ENCODE data around the gene TNFRSF4.

Gene TNFRSF4

DNA sequence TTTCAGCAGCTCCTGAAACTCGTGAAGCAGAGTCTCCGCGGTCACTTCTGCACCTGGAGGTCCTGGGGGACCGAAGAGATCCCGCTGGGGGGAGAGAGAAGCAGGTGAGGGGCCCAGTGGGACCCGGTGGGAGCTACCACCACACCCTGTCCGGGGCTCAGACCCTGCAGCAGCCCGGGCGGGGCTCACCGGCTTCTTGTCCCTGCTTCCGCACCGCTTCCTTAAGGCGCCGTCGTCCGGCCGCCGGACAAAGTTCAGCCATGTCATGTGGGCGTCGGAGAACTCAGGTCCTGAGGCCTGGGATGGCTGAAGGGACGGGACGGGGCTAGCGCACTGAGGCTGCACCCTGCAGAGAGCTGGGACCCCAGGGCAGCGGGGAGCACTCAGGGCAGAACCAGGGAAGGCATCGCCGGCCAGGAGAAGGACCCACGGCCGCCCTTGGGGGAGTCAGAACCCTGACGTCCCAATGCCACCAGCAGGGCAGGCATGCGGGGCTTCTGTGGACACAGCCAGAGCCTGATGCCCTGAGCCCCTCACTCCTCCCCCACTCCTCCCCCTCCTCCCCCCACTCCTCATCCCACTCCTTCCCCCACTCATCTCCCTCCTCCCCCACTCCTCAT lies 30.3 kb upstream of the TNFRSF4 start:
- Histone ChIP-seq H3K27me3 (ENCODE audit: control insufficient read depth, insufficient read depth, low read length) (peaks cover 18% of the 10 kb centered on the region; the same call in 1 of the 2 replicates), H3K27ac (ENCODE audit: low read depth, low read length) (no peak overlapping the region), H3K9me3 (ENCODE audit: control insufficient read depth, insufficient read depth, low read length) (no peaks in the 10 kb centered on the region), H3K36me3 (ENCODE audit: control insufficient read depth, insufficient read depth, low read length) (no peaks in the 10 kb centered on the region), H3K4me1 (ENCODE audit: control insufficient read depth, insufficient read depth, low read length) (no peaks in the 10 kb centered on the region), H3K9ac (ENCODE audit: low read depth, low read length) (no peak overlapping the region), H3K4me3 (ENCODE audit: low read depth, low read length) (no peak overlapping the region)

DNA sequence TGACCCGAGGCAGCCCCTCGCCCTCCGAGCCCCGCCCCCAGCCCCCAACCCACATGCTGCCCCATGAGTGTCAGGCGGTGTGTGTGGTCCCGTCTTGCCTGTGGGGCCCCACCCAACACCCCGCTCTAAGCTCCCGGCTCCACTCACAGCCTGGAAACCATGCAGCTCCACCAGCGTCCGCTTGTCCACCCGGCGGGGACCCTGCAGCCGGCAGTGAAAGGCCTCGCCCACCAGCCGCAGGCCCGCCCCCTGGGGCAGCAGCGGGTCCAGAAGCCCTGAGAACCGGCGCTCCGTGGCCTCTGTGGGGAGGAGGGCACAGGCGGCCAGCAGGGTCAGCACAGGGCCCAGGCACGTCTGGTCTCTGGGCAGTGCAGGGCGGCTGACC lies 29.8 kb upstream of the TNFRSF4 start:
- no peaks in the 10 kb centered on the region for H3K9me3 ChIP-seq (ENCODE audit: control insufficient read depth, insufficient read depth, low read length)
- H3K4me3 ChIP-seq (ENCODE audit: low read depth, low read length): no peak overlapping the region
- H3K36me3 ChIP-seq (ENCODE audit: control insufficient read depth, insufficient read depth, low read length): no peaks in the 10 kb centered on the region
- no peak overlapping the region for H3K27ac ChIP-seq (ENCODE audit: low read depth, low read length)
- peaks cover 18% of the 10 kb centered on the region; the same call in 1 of the 2 replicates for H3K27me3 ChIP-seq (ENCODE audit: control insufficient read depth, insufficient read depth, low read length)
- no peak overlapping the region for H3K9ac ChIP-seq (ENCODE audit: low read depth, low read length)
- no peaks in the 10 kb centered on the region for H3K4me1 ChIP-seq (ENCODE audit: control insufficient read depth, insufficient read depth, low read length)

DNA sequence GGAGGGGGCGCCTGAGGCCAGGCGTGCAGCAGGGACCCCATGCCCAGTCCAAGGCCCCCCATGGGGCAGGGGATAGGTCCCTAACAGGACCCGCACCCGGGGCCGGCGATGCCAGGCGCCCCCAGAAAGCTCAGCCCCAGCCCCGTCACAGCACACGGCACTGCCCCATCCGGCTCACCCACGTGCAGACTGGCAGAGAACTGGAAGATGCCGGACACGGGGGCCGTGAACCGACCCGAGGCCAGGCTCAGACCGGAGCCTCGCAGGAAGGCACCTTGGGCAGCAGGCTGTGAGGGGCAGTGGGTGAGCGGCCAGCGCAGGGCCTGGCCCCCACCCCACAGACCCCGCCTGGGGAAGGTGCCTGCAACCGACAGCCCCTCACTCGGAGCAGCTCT lies 29.3 kb upstream of the TNFRSF4 start:
- H3K27ac ChIP-seq (ENCODE audit: low read depth, low read length): no peak overlapping the region
- H3K4me3 ChIP-seq (ENCODE audit: low read depth, low read length): no peak overlapping the region
- no peak overlapping the region for H3K9ac ChIP-seq (ENCODE audit: low read depth, low read length)
- H3K36me3 ChIP-seq (ENCODE audit: control insufficient read depth, insufficient read depth, low read length): no peaks in the 10 kb centered on the region
- H3K9me3 ChIP-seq (ENCODE audit: control insufficient read depth, insufficient read depth, low read length): no peaks in the 10 kb centered on the region
- H3K4me1 ChIP-seq (ENCODE audit: control insufficient read depth, insufficient read depth, low read length): no peaks in the 10 kb centered on the region
- peaks cover 18% of the 10 kb centered on the region; the same call in 1 of the 2 replicates for H3K27me3 ChIP-seq (ENCODE audit: control insufficient read depth, insufficient read depth, low read length)

DNA sequence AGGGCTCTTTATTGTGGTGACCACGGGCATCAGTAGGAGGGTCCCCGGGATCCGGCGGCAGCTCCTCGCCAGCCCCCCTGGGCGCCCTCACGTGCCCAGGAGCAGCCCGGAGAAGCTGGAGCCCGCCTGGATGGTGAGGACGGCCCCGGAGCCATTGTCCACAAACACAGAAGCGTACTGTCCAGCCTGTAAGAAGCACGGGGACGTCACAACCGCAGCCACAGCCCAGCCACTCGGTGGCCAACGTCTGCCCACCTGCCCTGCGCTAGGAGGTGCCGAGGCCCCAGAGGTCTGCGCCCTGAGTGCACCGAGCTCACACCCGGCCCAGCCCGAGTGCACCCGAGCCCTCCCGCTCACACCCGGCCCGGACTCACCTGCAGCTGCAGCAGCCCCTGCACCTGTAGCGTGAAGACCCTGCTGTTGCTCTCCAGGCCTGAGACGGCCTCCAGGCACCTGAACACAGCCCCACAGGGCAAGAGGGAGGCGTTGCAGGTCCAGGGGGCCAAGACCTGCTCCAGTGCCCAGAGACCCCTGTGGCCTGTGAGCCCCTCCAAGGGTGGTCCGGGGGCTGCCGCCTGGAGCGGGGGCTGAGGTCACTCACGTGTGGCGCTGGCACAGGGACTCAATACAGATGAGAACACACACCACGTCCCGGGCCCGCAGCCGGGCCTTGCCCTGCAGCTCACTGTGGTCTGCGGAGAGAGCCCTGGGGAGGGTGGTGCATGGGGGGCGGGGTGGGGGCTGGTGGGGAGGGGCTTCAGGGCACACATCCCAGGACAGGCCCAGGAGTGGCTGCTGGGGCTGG lies 28.7 kb upstream of the TNFRSF4 start:
- no peaks in the 10 kb centered on the region for H3K36me3 ChIP-seq (ENCODE audit: control insufficient read depth, insufficient read depth, low read length)
- H3K27me3 ChIP-seq (ENCODE audit: control insufficient read depth, insufficient read depth, low read length): peaks cover 14% of the 10 kb centered on the region; the same call in 1 of the 2 replicates
- H3K4me1 ChIP-seq (ENCODE audit: control insufficient read depth, insufficient read depth, low read length): no peaks in the 10 kb centered on the region
- no peak overlapping the region for H3K27ac ChIP-seq (ENCODE audit: low read depth, low read length)
- H3K9ac ChIP-seq (ENCODE audit: low read depth, low read length): no peak overlapping the region
- H3K4me3 ChIP-seq (ENCODE audit: low read depth, low read length): no peak overlapping the region
- no peaks in the 10 kb centered on the region for H3K9me3 ChIP-seq (ENCODE audit: control insufficient read depth, insufficient read depth, low read length)

DNA sequence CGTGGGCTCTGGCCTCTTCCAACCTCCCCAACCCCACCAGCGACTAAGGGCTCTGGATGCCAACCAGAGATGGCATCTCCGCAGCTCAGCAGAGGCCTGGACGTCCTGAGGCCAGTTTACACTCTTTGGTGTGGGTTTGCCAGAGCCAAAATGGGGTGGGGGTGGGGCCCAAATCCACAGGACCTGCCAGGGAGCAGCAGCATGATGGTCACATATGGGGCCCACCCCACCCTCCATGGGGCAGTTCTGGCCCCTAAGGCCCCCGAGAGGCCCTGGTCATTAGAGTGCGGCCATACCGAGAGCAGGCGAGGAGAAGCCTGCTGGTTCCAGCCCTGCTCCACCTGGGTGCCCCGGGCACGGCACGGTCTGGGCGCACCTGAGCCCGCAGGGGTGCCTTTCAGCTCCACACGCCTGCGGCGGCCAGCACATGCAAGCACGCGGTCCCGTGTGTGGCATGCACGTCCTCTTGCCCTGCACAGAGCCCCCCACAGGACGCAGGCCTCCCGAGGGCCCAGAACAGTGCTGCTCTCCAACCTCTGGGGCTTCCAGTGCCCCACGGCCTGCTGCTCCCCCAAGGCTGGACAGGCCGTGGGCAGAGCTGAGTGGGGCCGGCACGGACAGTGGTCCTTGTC lies 27.8 kb upstream of the TNFRSF4 start:
- H3K4me1 ChIP-seq (ENCODE audit: control insufficient read depth, insufficient read depth, low read length): no peaks in the 10 kb centered on the region
- H3K9me3 ChIP-seq (ENCODE audit: control insufficient read depth, insufficient read depth, low read length): no peaks in the 10 kb centered on the region
- no peaks in the 10 kb centered on the region for H3K36me3 ChIP-seq (ENCODE audit: control insufficient read depth, insufficient read depth, low read length)
- H3K9ac ChIP-seq (ENCODE audit: low read depth, low read length): no peak overlapping the region
- H3K27ac ChIP-seq (ENCODE audit: low read depth, low read length): no peak overlapping the region
- peaks cover 6% of the 10 kb centered on the region; the same call in 1 of the 2 replicates for H3K27me3 ChIP-seq (ENCODE audit: control insufficient read depth, insufficient read depth, low read length)
- H3K4me3 ChIP-seq (ENCODE audit: low read depth, low read length): no peak overlapping the region

DNA sequence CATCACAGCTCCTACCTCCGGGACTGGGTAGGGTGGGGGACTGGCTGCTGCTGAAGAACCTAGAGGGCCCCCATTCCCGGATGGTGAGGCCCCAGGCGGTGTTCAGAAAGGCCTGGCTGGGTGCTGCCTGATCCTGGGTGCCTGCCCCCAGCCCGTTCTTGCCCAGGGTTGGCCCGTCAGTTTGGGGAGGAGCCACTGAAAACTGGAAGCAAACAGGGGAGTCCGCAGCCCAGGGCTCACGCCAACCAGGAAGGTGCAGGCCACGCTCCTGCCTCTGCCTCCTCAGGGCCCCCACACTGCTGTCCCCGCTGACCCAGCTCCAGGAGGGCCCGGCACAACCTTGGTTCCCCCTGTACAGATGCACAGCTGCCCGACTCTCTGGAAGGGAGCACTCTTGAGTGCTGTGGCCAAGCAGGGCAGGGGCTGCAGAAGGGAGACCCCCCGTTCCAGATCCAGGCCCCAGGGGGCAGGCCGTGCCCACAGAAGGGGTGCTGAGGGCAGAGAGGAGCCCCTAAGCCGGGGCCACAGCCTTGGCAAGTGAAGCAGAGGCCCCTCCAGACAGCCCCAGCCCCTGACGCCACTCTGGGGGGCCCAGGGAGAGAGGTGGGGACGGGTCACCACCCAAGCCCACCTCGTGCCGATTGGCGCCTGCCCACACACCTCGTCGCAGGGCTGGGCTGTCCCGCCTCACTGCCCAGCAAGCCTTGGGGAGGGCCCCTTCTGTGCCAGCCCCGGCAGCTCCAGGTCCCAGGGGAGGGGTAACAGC lies 27.1 kb upstream of the TNFRSF4 start:
- Histone ChIP-seq H3K4me1 (ENCODE audit: control insufficient read depth, insufficient read depth, low read length) (no peaks in the 10 kb centered on the region), H3K27ac (ENCODE audit: low read depth, low read length) (no peak overlapping the region), H3K4me3 (ENCODE audit: low read depth, low read length) (no peak overlapping the region), H3K27me3 (ENCODE audit: control insufficient read depth, insufficient read depth, low read length) (no peaks in the 10 kb centered on the region), H3K9ac (ENCODE audit: low read depth, low read length) (no peak overlapping the region), H3K9me3 (ENCODE audit: control insufficient read depth, insufficient read depth, low read length) (no peaks in the 10 kb centered on the region), H3K36me3 (ENCODE audit: control insufficient read depth, insufficient read depth, low read length) (no peaks in the 10 kb centered on the region)

DNA sequence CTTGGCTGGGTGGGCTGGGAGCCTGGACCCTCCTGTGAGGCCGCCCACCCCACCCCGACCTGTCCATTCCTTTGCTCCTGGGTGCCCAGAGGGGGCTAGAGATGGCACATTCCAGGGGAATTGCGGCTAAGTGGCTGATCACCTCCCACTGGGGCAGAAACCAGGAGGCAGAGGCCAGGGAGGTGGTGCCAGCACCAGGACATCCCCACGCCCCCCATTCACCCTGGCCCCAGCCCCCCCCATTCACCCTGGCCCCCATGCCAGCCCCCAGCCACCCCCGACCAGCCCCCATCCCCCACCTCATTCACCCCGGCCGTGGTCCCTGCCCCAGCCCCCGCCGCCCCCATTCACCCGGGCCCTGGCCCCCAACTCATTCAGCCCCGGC lies 26.4 kb upstream of the TNFRSF4 start:
- Histone ChIP-seq H3K9me3 (ENCODE audit: control insufficient read depth, insufficient read depth, low read length) (no peaks in the 10 kb centered on the region), H3K36me3 (ENCODE audit: control insufficient read depth, insufficient read depth, low read length) (no peaks in the 10 kb centered on the region), H3K4me3 (ENCODE audit: low read depth, low read length) (no peak overlapping the region), H3K27ac (ENCODE audit: low read depth, low read length) (no peak overlapping the region), H3K27me3 (ENCODE audit: control insufficient read depth, insufficient read depth, low read length) (no peaks in the 10 kb centered on the region), H3K4me1 (ENCODE audit: control insufficient read depth, insufficient read depth, low read length) (no peaks in the 10 kb centered on the region), H3K9ac (ENCODE audit: low read depth, low read length) (no peak overlapping the region)

DNA sequence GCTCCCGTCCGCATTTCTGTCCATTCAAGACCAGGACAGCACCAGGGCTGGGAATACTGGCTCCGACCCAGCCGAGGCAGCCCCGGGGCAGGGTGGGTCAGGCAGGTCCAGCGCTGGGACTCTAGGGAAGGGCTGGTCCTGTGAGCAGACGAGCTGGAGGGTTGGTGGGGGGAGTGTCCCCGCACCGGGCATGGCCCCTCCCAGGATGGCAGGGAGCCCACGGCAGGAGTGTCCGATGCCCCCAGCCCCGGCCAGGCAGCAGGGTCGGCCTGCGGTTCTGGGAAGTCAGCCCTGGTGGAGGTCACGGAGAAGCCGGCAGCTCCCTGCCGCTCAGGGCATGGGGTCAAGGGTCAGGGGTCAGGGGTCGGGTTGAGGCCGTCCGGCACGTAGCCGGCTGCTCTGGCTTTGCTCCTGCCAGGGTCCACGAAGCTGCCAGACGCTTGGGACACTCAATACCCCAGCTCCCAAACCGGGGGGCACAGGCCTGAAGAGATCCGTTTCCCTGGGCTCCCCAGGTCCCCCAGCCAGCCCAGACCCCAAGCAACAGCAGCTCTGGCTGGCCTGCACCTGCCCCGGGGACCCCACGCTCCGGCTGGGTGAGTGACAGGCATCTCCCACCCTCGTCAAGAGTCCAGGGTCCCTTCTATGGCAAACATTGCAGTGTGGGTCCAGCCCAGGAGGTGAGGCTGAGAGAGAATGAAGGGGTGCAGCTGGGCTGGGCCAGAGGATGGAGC lies 25.8 kb upstream of the TNFRSF4 start:
- no peak overlapping the region for H3K27ac ChIP-seq (ENCODE audit: low read depth, low read length)
- H3K9me3 ChIP-seq (ENCODE audit: control insufficient read depth, insufficient read depth, low read length): no peaks in the 10 kb centered on the region
- H3K4me3 ChIP-seq (ENCODE audit: low read depth, low read length): no peak overlapping the region
- H3K9ac ChIP-seq (ENCODE audit: low read depth, low read length): no peak overlapping the region
- H3K36me3 ChIP-seq (ENCODE audit: control insufficient read depth, insufficient read depth, low read length): peaks cover under 1% of the 10 kb centered on the region; the same call in 1 of the 2 replicates
- no peaks in the 10 kb centered on the region for H3K4me1 ChIP-seq (ENCODE audit: control insufficient read depth, insufficient read depth, low read length)
- no peaks in the 10 kb centered on the region for H3K27me3 ChIP-seq (ENCODE audit: control insufficient read depth, insufficient read depth, low read length)

DNA sequence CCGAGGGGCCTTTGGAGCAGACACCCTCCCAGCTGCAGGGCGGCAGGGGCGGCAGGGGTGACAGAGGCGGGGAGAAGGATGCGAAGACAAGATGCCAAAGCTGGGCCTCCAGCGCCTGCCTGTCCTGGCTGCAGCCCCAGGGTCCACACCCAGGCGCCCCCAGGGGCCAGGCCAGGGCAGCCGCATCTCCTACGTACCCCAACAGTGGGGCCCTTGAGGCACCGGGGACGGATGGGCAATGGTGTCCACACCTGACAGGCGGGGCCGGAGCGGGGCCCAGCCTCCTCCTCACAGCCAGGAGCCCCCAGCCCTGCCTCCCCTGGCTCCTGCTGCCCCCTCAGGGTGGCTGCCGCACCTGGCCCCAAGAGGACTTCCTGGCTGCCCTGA lies 25.3 kb upstream of the TNFRSF4 start:
- H3K27ac ChIP-seq (ENCODE audit: low read depth, low read length): no peak overlapping the region

DNA sequence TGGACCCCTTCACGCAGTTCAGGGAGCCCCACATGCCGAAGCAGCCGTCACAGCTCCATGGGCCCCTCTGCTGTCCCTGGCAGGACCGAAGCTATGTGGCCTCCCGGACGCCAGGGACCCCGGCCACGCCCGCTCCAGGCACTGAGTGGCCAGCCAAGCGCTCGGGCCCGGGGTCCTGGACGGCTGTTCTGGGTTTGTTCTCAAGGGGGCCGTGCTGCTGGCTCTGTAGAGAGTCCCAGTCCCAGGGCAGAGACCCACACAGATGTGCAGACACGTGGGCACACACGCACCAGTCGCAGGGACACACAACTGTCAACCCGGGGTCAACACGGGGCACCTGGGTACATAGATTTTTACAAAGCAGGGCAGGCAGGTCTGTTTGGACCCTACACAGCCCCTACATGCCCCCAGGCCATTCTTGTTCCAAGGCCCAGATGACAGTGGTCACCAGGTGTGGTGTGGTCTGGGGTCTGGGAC lies 24.8 kb upstream of the TNFRSF4 start:
- no peaks in the 10 kb centered on the region for H3K4me1 ChIP-seq (ENCODE audit: control insufficient read depth, insufficient read depth, low read length)
- H3K27me3 ChIP-seq (ENCODE audit: control insufficient read depth, insufficient read depth, low read length): no peaks in the 10 kb centered on the region
- no peaks in the 10 kb centered on the region for H3K9me3 ChIP-seq (ENCODE audit: control insufficient read depth, insufficient read depth, low read length)
- no peak overlapping the region for H3K4me3 ChIP-seq (ENCODE audit: low read depth, low read length)
- peaks cover 11% of the 10 kb centered on the region for H3K36me3 ChIP-seq (ENCODE audit: control insufficient read depth, insufficient read depth, low read length)
- H3K9ac ChIP-seq (ENCODE audit: low read depth, low read length): no peak overlapping the region
- H3K27ac ChIP-seq (ENCODE audit: low read depth, low read length): no peak overlapping the region

More for the DNA sequence above, 25.3 kb upstream of the TNFRSF4 start:
- Histone ChIP-seq H3K9ac (ENCODE audit: low read depth, low read length) (no peak overlapping the region), H3K9me3 (ENCODE audit: control insufficient read depth, insufficient read depth, low read length) (no peaks in the 10 kb centered on the region), H3K4me1 (ENCODE audit: control insufficient read depth, insufficient read depth, low read length) (no peaks in the 10 kb centered on the region), H3K27me3 (ENCODE audit: control insufficient read depth, insufficient read depth, low read length) (no peaks in the 10 kb centered on the region), H3K36me3 (ENCODE audit: control insufficient read depth, insufficient read depth, low read length) (peaks cover 6% of the 10 kb centered on the region), H3K4me3 (ENCODE audit: low read depth, low read length) (no peak overlapping the region)

Measured in HUES48 (cell line).